Measurements from ENCODE around the gene HMGB3. TPM values are rescaled to one million over a fixed set of nuclear protein-coding genes. Genes with fewer than 3 reads are reported as not detected.

HMGB3 gene
- polyA plus RNA-seq, 3 donors: 3.0 to 6.4 (median 4.9) TPM

DNA sequence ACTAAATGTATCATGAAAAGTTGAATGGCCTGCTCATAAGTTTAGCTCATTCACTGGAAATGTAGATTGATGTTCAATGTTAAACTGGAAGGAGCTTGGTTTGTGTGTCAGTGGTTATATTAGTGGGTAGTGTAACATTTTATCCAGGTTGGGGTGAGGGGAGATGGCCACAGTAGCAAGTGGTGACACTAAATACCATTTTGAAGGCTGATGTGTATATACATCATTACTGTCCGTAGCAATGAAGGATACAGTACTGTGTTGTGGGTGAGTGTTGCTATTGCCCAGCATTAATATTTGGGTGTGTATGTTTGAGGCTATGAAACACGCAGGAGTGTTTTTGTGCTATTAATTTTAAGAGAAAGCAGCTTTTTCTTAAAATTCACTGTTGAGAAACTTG, 6.3 kb downstream of the HMGB3 start:
- Histone ChIP-seq H3K4me1 (ENCODE audit: control insufficient read depth in 1 of 2, insufficient read depth in 2 of 2, low read length in 2 of 2) (peaks cover 9 to 10% of the 10 kb centered on the region in 2 donors), H3K9ac (ENCODE audit: insufficient read depth, low read length, poor library complexity, severe bottlenecking) (no peak overlapping the region), H3K4me2 (replicated peaks; ENCODE audit: extremely low read depth, low read length, poor library complexity, severe bottlenecking) (no peak overlapping the region), H3K4me3 (replicated peaks in 1 of 3; ENCODE audit: low read depth in 2 of 3, low read length in 3 of 3) (no peak overlapping the region), H3K27me3 (ENCODE audit: control insufficient read depth in 2 of 2, insufficient read depth in 2 of 2, low read length in 2 of 2) (peaks cover 0 to 4% of the 10 kb centered on the region in 2 donors), H2AFZ (ENCODE audit: insufficient read depth, low read depth, low read length, poor library complexity, severe bottlenecking) (no peak overlapping the region), H3K79me2 (ENCODE audit: insufficient read depth, low read length) (peaks cover 5% of the 10 kb centered on the region), H3K36me3 (replicated peaks in 1 of 2; ENCODE audit: control insufficient read depth in 1 of 2, insufficient read depth in 2 of 2, low read length in 2 of 2) (peaks cover 2 to 6% of the 10 kb centered on the region in 2 donors), H3K27ac (ENCODE audit: low read depth in 1 of 2, low read length in 2 of 2) (no peak overlapping the region), H4K20me1 (ENCODE audit: insufficient read depth, low read length) (no peaks in the 10 kb centered on the region), H3K9me3 (replicated peaks in 1 of 2; ENCODE audit: control insufficient read depth in 1 of 2, insufficient read depth in 1 of 2, low read length in 2 of 2) (no peaks in the 10 kb centered on the region)
- peaks cover 1 to 4% (median 1%) of the 10 kb centered on the region in 3 donors for H3K27me3 Mint-ChIP-seq (ENCODE audit: low read depth in 3 of 3)
- no CpG with 5 or more reads among the region's 2 CpGs for WGBS (ENCODE audit: insufficient coverage)
- H3K4me1 Mint-ChIP-seq: peaks cover 8% of the 10 kb centered on the region
- H3K27ac Mint-ChIP-seq: no peak overlapping the region
- DNase-seq: no peak
- no peak overlapping the region for H3K4me3 Mint-ChIP-seq
- H3K36me3 Mint-ChIP-seq: peaks cover 15 to 16% of the 10 kb centered on the region in 2 donors
- TF ChIP-seq, protein P1, sequence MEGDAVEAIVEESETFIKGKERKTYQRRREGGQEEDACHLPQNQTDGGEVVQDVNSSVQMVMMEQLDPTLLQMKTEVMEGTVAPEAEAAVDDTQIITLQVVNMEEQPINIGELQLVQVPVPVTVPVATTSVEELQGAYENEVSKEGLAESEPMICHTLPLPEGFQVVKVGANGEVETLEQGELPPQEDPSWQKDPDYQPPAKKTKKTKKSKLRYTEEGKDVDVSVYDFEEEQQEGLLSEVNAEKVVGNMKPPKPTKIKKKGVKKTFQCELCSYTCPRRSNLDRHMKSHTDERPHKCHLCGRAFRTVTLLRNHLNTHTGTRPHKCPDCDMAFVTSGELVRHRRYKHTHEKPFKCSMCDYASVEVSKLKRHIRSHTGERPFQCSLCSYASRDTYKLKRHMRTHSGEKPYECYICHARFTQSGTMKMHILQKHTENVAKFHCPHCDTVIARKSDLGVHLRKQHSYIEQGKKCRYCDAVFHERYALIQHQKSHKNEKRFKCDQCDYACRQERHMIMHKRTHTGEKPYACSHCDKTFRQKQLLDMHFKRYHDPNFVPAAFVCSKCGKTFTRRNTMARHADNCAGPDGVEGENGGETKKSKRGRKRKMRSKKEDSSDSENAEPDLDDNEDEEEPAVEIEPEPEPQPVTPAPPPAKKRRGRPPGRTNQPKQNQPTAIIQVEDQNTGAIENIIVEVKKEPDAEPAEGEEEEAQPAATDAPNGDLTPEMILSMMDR (IDR thresholded peaks at IDR 0.05): no peak
- H3K9me3 Mint-ChIP-seq: peaks cover 0 to 6% (median 0%) of the 10 kb centered on the region in 7 donors
- intact Hi-C loops (cut with micrococcal nuclease): loop anchor here in 1 of 2 donors (10.0 kb wide), 1 partner anchor 85 kb away; no protein-coding TSS in a partner anchor

DNA sequence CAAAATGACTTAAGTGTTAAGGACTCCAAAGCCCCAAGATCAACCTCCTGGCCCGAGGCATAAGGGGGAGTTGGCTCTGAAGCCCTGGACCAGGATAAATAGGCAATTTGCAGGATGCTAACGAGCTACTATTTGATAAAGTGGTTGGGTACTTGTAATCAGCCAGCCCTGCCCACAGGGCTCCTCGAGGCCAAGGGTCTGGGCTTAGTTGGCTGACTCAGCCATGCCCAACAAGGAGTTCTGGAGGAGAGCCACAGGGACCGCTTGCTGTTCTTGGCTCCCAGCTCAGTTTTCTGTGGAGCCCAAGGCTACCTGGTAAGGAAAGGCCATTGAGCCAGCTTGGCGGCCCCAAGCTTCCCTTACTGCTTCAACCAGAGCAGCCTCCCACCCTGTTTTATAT, 7.8 kb downstream of the HMGB3 start:
- intact Hi-C loops (cut with micrococcal nuclease): no loop called here
- no peaks in the 10 kb centered on the region for H3K9me3 ChIP-seq (replicated peaks in 1 of 2; ENCODE audit: control insufficient read depth in 1 of 2, insufficient read depth in 1 of 2, low read length in 2 of 2)
- H3K4me3 Mint-ChIP-seq: no peak overlapping the region
- no CpG with 5 or more reads among the region's 5 CpGs for WGBS (ENCODE audit: insufficient coverage)
- no peak overlapping the region for H3K9ac ChIP-seq (ENCODE audit: insufficient read depth, low read length, poor library complexity, severe bottlenecking)
- H3K27me3 Mint-ChIP-seq (ENCODE audit: low read depth in 3 of 3): peaks cover 1 to 3% (median 1%) of the 10 kb centered on the region in 3 donors
- TF ChIP-seq, protein P1 (IDR thresholded peaks at IDR 0.05): no peak
- no peak for DNase-seq
- no peaks in the 10 kb centered on the region for H3K4me1 Mint-ChIP-seq
- H3K4me3 ChIP-seq (replicated peaks in 1 of 3; ENCODE audit: low read depth in 2 of 3, low read length in 3 of 3): no peak overlapping the region
- H3K36me3 ChIP-seq (replicated peaks in 1 of 2; ENCODE audit: control insufficient read depth in 1 of 2, insufficient read depth in 2 of 2, low read length in 2 of 2): peaks cover 2 to 6% of the 10 kb centered on the region in 2 donors
- H3K4me1 ChIP-seq (ENCODE audit: control insufficient read depth in 1 of 2, insufficient read depth in 2 of 2, low read length in 2 of 2): no peaks in the 10 kb centered on the region
- H4K20me1 ChIP-seq (ENCODE audit: insufficient read depth, low read length): no peaks in the 10 kb centered on the region
- H3K27ac Mint-ChIP-seq: no peak overlapping the region
- H2AFZ ChIP-seq (ENCODE audit: insufficient read depth, low read depth, low read length, poor library complexity, severe bottlenecking): no peak overlapping the region
- H3K36me3 Mint-ChIP-seq: peaks cover 15 to 16% of the 10 kb centered on the region in 2 donors
- no peaks in the 10 kb centered on the region for H3K9me3 Mint-ChIP-seq
- H3K4me2 ChIP-seq (replicated peaks; ENCODE audit: extremely low read depth, low read length, poor library complexity, severe bottlenecking): no peak overlapping the region
- no peaks in the 10 kb centered on the region for H3K27me3 ChIP-seq (ENCODE audit: control insufficient read depth in 2 of 2, insufficient read depth in 2 of 2, low read length in 2 of 2)
- no peak overlapping the region for H3K27ac ChIP-seq (ENCODE audit: low read depth in 1 of 2, low read length in 2 of 2)
- no peaks in the 10 kb centered on the region for H3K79me2 ChIP-seq (ENCODE audit: insufficient read depth, low read length)

Data from CD14-positive monocyte (primary cell).